HG02588 (cell line): Measurements from ENCODE around the gene SEC31B.

ENCODE experiments used
- ATAC-seq: cut with Tn5 transposase; IDR thresholded peaks from one replicate; pipeline ENCODE4 v1.9.1; 2021; ENCODE audit warnings: mild to moderate bottlenecking, moderate library complexity; ENCODE audit not compliant: unreplicated experiment

Gene SEC31B, protein sequence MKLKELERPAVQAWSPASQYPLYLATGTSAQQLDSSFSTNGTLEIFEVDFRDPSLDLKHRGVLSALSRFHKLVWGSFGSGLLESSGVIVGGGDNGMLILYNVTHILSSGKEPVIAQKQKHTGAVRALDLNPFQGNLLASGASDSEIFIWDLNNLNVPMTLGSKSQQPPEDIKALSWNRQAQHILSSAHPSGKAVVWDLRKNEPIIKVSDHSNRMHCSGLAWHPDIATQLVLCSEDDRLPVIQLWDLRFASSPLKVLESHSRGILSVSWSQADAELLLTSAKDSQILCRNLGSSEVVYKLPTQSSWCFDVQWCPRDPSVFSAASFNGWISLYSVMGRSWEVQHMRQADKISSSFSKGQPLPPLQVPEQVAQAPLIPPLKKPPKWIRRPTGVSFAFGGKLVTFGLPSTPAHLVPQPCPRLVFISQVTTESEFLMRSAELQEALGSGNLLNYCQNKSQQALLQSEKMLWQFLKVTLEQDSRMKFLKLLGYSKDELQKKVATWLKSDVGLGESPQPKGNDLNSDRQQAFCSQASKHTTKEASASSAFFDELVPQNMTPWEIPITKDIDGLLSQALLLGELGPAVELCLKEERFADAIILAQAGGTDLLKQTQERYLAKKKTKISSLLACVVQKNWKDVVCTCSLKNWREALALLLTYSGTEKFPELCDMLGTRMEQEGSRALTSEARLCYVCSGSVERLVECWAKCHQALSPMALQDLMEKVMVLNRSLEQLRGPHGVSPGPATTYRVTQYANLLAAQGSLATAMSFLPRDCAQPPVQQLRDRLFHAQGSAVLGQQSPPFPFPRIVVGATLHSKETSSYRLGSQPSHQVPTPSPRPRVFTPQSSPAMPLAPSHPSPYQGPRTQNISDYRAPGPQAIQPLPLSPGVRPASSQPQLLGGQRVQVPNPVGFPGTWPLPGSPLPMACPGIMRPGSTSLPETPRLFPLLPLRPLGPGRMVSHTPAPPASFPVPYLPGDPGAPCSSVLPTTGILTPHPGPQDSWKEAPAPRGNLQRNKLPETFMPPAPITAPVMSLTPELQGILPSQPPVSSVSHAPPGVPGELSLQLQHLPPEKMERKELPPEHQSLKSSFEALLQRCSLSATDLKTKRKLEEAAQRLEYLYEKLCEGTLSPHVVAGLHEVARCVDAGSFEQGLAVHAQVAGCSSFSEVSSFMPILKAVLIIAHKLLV

DNA sequence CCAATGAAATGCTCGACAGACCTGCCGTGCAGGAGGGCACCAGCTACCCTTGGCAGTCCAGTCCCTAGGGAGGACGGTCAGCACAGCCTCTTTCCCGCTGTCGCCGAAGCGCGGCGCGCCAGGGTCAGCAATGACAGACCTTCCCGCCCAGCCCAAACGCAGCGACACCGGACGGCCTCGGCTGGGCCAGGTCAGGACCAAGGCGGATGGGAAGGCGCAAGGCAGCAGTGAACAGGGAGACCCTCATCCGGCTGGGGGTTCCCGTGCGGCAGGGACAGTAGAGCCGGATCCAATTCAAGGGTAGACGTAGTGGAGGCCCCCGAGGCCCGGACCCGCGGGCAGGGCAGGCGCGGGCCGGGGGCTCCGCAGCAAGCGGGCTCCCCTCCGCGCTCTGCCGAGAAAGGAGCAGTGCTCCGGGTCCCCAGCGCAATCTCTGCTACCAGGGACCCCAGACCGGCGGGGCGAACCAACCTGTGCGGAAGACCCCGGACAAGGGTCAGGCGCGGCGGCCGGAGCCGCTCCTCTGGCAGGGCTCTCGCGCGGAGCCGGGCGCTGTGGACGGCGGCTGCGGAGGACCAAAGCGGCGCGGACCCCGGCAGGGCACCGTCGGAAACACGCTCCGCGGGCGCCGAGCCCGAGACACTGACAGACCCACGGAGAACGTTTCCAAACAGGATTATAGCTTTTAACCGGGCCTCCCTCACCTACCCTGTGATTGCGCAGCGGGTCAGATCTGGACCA, at the start of gene SEC31B:
SEC31B (minus strand) TSS at position 551 of the 741 bp plus-strand sequence. CDS start 2,909 bp downstream, outside the sequence.
- ATAC-seq, result no peak

DNA sequence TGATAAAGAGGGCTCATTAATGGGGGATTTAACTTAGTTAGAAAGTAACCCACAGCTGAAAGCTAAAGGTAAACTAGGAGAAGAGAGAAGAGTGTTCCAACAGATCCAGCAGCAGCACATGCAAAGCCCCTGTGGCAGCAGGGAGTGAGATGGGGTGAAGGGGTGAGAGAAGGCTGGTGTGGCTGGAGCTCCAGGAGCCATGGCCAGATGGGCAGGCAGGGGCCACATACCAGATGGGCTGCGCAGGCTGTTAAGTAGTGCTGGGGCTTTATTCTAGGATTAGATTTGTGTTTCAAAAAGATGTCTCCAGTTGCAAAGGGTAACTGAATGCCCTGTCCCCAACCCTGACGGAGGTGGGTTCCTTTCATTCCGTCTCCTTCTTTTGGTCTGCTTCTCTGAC, 49.3 kb upstream of the SEC31B start:
- no peak for ATAC-seq

DNA sequence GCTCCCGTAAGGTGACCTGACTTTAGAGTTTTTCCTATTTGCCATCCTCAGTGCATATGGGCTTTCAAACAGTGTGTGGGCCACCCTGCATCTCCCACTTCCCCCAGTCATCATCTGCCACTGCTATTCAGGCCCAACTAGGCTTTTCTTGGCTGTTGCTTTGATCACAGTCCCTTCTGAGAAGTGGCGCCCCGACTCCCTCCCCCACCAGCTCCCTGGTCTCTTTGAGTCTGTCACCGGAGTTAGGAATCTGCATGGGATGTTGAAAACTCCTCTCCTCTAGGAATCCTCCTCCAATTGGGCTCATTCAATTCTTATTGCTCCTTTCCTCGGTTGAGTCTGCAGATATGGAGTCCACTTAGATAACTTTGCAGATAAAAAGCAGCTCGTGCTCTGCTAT, 48.2 kb upstream of the SEC31B start:
- no peak for ATAC-seq

DNA sequence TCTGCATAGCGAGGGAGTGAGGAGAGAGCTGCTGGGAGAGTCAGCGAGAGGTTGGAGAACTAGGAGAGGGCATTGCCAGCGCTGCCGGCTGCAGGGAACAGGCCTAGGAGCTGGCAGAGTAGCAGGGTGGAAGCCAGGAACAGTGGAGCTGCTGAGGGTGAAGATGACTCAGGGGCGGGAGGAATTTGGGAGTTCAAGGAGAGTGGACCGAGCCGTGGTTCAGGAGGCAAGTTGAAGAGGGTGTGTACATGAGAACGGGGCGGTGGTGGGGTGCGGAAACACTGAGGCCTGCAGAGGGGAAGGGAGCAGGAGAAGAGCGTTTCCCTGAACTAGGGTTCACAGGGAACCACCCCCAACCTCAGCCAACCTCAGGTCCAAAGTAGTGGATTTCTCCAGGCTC, 47.6 kb upstream of the SEC31B start:
- no peak for ATAC-seq

DNA sequence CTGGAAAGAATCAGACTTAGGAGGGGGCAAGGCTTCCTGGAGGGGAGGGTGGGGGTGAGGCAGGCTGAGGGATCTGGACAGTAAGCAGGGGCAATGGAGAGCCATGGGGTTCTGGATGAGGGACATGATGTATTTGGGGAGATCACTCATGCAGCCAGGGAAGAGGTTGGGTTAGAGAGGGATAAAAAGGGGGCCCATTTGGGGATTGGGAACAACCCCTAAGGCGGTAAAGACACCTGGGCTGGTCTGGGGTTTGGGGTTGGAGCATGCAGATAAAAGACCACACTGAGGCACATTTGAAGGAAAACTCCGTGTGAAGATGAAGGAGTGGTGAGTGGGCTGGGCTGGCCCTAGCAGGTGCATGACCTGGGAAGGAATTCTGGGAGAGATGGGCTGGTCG, 46.9 kb upstream of the SEC31B start:
- no peak for ATAC-seq

DNA sequence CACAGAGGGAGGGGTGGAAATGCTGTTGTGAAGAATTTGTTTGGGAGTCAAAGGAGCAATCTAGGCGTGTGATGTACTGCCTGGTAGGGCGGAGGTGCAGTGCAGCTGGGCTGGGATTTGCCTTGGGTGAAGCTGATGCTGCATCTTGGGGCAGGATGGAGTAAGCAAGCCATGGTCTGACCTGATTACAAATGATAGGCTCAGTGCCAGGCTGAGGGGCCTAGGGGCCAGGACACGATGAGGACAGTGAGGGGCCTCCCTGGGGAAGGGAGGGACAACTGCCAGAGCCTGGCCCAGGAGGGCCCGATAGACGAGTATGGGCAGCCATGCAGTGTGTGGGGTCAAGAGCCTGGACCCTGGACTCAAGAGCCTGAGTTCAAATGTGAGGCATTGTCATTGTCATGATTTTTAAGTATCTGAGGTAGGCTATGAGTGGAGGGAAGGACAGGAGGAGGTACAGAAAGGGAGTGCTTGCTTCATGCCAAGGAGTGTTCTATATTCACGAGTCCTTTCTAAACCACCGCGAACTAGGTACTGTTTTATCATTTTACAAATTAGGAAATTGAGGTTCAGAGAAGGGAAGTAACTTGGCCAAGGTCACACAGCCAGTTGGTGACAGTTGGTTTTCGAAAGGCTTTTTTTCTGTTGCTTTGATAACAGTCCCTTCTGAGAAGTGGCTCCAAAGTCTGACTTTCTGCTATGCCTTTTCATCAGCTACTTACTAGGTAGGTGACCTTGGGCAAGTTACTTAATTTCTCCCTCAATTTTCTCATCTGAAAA, 45.7 kb upstream of the SEC31B start:
- ATAC-seq, result no peak

DNA sequence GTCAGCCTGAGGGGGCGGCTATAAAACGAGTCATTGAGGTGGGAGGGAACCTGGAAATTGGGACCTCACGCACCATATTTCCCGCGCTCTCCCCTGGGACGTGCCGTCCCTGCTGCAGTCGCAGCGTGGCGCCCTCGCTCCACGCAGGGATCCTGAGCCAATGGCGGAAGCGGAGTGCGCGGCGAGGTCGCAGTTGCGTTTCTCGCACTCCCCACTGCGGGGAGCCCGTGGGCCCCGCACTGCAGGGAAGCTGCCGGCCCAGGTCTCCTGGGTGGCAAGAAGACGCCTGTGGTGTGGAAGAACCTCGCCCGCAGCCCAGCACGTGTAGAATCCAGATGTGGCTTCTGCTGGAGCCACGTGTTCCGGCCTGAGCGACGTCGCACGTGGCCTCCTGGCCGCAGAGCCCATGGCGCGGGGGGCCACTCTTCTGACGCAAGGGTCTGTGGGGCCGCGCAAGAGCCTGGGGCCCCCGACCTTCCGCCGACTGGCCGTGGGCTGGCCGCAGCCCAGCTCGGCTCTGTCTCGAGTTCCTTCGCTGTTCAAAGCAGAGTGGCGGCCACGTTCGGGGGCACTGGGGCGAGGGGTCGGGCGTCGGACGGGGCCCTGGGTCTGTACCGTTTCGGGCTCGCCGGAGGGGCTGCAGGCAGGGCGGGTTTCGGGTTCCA, 42.5 kb upstream of the SEC31B start:
- peak; percentile 84 for ATAC-seq

DNA sequence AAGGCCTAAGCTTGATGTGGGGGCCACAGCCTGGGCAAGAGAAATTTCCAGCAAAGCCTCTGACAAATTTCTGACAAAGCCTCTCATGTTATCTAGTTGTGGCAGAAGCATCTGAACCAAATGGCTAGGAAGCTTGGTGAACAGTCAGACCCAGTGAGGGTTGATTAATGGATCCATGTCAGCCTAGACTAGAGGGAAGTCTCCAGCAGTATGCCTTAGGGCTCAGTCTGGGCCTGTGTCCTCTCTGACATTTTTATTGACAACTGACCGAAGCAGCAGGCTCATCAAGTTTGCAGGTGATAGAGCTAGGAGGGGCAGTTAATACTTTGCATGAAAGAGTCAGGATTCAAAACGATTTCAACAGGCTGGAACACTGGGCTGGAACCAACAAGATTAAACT, 41.3 kb upstream of the SEC31B start:
- no peak for ATAC-seq

DNA sequence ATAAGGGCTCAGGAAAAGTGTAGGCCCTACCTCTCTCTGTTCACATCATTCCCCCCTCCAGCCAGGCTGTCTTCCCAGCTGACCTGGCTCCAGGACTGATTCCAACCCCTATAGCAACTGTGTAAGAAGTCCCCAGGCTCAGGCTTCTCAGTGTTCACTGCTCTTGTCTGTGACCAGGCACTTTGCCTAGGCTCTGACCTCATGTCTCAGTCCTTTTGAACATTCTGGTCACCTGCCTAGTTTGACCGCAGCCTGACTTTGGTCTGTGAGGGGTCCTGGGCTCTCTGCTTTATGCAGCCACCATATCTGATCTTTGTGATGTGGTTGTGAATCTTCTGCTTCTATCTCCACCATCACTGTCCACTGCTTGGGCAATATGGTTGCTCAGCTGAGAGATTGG, 40.6 kb upstream of the SEC31B start:
- ATAC-seq, result no peak

DNA sequence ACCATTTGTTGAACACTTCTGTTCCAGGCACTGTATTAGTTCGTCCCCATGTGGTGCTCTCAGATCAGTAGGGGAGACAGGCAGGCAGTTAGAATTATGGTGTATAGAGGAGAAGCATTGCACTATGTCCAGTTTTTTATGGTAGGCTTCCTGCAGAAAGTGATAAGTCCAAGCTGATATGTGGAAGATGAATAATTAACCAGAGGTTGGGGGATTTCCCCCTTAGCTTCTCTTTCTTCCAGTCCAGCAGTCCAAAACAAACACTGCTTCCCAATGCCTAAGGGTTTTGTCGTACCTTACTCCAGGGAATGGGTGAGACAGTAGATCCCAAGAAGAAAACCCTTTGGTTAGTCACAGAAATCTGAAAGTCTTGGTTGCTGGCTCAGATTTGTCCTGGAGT, 35.2 kb upstream of the SEC31B start:
- ATAC-seq, result no peak

DNA sequence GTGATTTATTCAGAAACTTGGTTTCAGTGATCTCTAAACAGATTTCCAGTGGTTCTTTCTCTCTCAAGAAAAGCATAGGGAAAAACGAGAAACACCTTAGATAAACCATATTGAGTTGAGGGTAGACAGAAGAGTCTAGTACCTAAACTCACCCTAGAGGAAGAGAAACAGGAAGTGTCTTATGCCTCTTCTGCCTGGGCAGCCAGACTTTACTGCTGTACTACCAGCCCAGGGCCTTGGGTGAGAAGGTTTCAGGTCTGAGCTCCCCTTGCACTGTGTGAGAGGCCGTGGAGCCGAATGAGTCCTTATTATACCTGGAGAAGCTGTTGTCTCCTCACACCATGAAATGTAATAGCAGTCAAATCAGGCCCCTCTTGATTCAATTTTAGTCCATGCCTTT, 34.3 kb upstream of the SEC31B start:
- no peak for ATAC-seq

DNA sequence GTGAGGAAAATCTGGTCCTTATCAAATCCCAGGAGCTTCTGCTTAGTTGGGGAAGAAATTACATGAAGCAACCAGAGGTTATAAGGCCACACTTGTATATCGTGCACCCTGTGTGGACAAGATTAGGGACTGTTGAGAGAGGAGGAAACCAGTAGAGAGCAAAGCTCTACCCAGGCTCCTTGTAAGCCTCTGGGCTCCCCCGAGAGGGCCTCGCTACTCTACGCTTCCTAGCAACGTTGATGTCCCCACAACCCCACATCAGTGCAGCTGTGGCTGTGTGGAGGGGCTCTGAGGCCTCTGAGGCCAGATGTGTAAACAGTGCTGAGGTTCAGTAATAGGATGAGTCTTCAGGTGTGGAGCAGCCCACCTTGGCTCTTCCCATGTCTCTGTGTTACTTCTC, 32.1 kb upstream of the SEC31B start:
- ATAC-seq, result no peak

DNA sequence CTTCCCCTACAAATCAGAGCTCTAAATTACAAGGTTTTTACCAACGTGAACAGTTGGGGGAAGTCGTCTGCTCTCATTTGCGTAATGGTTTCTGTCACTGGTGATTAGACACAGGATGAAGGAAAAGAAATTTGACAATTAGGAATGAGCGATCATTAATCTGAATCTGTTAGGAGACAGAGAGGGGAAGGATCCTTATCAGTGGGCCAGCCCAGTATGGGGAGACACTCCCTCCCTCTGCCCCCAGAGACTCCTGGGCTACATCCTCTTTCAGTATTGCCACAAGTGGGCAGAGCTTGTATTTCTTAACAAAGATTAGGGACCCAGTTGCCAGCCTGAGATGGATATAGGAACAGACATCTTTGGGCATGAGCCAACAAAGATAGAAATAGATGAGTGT, 31.5 kb upstream of the SEC31B start:
- ATAC-seq, result no peak

DNA sequence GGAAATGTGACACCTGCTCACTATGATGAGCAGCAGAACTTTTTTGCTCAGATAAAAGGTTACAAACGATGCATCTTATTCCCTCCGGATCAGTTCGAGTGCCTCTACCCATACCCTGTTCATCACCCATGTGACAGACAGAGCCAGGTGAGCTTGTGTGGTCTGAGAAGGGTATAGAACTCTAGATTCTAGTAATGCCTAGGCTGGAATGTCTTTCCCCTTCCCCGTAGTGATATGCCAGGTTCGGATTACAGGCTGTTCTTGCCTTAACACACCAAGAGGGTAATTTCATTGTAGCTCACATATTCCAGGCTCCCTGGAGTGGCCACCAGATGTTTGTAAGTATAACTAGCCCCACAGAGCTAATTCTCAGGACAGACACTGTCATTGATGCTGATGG, 25.3 kb upstream of the SEC31B start:
- ATAC-seq, result no peak

DNA sequence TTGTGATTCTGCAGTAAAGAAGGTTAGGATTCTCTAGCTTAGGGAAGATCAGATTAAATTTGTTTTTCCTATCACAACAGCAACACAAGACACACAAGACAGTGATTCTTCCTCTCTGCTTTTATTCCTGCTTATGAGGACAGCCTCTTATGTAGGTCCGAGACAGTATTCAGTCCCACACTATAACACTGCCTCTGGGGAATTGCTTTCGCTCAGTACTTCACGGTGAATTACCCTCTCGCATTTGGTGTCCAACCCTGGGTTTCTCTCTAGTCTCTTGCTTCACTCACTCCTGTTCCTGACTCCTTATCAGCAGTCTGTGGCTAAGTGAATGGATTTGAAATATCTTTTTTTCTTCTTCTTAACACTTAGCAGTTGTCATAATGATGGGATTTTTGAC, 17.8 kb upstream of the SEC31B start:
- ATAC-seq, result no peak

DNA sequence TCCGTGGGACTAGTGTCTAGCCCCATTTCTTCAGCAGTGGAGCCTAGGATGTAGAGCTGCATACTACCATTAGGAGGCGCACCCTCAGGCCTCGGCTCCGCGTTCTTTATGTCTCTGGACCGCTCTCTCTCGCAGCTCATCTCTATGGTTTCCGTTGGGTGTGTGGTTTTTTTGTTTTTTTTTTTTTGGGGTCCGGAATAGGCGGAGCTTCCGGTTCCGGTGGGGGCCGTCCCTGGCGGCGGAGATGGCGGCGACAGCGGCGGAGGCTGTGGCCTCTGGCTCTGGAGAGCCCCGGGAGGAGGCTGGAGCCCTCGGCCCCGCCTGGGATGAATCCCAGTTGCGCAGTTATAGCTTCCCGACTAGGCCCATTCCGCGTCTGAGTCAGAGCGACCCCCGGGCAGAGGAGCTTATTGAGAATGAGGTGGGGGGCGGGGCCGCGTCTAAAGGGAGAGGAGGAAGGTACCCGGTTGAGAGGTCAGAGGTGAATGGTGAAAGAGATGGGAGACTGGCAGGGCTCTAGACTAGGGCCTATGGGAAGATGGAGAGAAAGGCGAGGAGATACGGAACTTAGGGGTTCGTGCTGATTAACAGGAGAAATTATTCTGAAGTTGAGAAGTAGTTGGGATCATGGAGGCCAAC, 16.2 kb upstream of the SEC31B start, which contains the start of gene HIF1AN:
HIF1AN (plus strand) TSS at position 229 of the 639 bp plus-strand sequence; CDS start at position 245, 16 bp downstream.
- peak; percentile 97 for ATAC-seq

DNA sequence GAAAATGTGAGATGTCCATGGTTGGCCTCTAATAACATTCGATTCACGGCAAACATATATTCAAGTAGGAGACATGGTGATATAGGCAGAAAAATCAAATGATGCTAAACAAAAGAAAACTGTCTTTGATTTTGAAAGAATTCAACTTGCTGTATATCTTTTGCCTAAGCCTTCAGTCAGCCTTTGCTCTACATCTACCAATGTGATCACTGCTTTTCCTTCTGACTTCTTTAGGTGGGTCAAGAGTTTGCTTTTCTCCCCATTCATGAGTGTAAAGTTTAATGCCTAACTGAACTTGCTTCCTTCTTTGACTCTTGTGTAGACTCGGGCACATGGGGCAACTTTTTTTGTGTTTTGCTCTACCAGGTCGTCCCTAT, 15.7 kb upstream of the SEC31B start:
- ATAC-seq, result peak; percentile 2

DNA sequence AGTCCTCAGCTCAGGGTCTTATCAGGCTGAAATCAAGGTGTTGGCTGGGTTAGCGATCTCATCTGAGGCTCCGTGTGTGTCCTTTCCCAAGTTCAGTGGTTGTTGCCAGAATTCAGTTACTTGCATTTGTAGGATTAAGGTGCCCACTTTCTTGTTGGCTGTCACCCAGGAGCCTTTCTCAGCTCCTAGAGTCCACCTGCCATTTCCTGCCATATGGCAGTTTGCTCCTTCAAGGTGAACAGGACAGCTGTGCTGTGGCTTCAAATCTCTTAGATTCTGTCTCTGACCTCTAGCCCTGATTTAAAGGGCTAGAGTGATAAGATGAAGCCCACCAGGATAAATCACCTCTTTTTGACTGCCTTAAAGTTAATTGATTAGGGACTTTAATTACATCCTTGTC, 15.1 kb upstream of the SEC31B start:
- no peak for ATAC-seq

DNA sequence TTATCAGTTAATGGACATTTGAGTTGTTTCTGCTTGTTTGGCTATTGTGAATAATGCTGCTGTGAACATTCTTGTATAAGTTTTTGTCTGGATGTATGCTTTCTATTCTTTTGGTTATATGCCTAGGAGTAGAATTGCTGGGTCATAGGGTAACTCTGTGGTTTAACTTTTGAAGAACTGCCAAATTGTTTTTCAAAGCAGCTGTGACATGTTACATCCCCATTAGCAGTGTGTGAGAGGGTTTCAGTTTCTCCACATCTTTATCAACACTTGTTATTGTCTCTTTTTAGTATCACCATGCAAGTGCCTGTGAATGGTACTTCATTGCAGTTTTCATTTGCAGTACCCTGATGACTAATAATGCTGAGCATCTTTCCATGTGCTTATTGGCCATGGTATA, 12.1 kb upstream of the SEC31B start:
- ATAC-seq, result no peak
